Mononuclear cell (primary cell): ENCODE measurements around the gene IL37. TPM values are rescaled to one million over a fixed set of nuclear protein-coding genes. Genes with fewer than 3 reads are reported as not detected.
"Not testable (repeated sequence)": the region's sequence is repeated elsewhere in the genome, so short reads cannot be mapped to it uniquely, and the experiment has no call there.

ENCODE experiments used
- H3K27me3 ChIP-seq: 2 replicates; pipeline ENCODE4 v1.6.0; 2011; ENCODE audit warnings: low read length, control low read depth; ENCODE audit not compliant: insufficient read depth
- H3K4me1 ChIP-seq: 2 replicates; pipeline ENCODE4 v1.5.1; 2011; ENCODE audit warnings: mild to moderate bottlenecking, low read length, control low read depth; ENCODE audit not compliant: insufficient read depth
- H3K4me3 ChIP-seq: 2 replicates; pipeline ENCODE4 v1.5.1; 2011; ENCODE audit warnings: mild to moderate bottlenecking, low read length, moderate library complexity
- H3K9me3 ChIP-seq: 2 replicates; pipeline ENCODE4 v1.5.1; 2011; ENCODE audit warnings: low read depth, mild to moderate bottlenecking, control low read depth, low read length
- total RNA-seq: library from RNA; depleted of rRNA; stranded (reverse); fragments of >200 nt; gene quantifications from one replicate; pipeline ENCODE4 v1.2.3, GENCODE V29; 2012

IL37 gene
- total RNA-seq, 1 donor, result not detected

- Histone ChIP-seq H3K4me1 (no peaks in the 10 kb centered on the region), H3K4me3 (no peak overlapping the region), H3K27me3 (no peaks in the 10 kb centered on the region), H3K9me3 (no peaks in the 10 kb centered on the region)
Observed at GRCh38 chr2:112907001-112907949, 3.7 kb upstream of the IL37 start.

DNA sequence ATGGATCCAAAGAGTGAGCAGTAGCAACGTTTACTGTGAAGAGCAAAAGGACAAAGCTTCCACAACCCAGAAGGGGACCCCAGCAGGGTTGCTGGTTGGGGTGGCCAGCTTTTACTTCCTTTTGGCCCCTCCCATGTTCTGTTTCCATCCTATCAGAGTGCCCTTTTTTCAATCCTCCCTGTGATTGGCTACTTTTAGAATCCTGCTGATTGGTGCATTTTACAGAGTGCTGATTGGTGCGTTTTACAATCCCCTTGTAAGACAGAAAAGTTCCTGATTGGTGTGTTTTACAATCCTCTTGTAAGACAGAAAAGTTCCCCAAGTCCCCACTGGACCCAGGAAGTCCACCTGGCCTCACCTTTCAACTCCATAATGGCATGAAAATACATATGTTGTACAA, 2.4 kb upstream of the IL37 start:
- H3K27me3 ChIP-seq, H3K4me1 ChIP-seq, H3K4me3 ChIP-seq, H3K9me3 ChIP-seq: not testable (repeated sequence)

DNA sequence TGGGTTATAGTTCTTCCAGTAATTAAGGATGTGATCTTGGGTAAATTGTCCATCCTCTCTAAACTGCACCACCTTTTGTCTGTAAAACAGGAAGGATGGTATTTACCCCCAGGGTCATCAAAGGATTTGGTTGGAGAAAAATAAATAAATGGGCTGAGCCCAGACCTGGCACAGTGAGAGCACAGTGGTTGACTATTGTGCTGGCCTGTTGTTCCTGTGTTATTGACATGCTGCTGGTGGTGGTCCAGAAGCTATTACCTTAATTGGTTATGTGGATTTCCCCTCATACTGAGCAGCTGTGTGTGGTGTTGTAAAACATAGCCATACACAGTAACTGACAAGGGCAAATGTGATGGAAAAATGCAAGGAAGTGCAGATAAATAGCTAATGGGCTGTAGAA, 746 bp upstream of the IL37 start:
- Histone ChIP-seq H3K4me1 (no peaks in the 10 kb centered on the region), H3K4me3 (no peak overlapping the region), H3K27me3 (no peaks in the 10 kb centered on the region)

DNA sequence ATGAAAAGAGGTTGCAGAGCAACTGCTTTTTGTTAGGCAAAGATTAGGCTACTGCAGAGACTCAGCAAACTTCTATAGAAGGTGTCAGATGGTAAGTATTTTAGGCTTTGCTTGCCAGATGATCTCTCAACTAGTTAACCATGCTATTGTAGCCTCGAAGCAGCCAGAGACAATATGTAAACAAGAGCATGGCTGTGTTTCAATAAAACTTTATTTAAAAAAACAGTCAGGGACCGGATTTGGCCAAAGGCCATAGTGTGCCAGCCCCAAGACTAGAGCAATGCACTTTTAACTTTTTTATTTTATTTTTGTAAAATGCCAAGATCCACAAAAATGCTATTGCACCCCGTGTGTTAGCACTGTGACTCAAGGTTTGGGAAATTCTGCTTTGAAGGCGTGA, 1.4 kb downstream of the IL37 start:
- no peaks in the 10 kb centered on the region for H3K27me3 ChIP-seq
- no peak overlapping the region for H3K4me3 ChIP-seq
- H3K4me1 ChIP-seq, result no peaks in the 10 kb centered on the region
- no peaks in the 10 kb centered on the region for H3K9me3 ChIP-seq

More for the DNA sequence above, 746 bp upstream of the IL37 start:
- H3K9me3 ChIP-seq, result no peaks in the 10 kb centered on the region

DNA sequence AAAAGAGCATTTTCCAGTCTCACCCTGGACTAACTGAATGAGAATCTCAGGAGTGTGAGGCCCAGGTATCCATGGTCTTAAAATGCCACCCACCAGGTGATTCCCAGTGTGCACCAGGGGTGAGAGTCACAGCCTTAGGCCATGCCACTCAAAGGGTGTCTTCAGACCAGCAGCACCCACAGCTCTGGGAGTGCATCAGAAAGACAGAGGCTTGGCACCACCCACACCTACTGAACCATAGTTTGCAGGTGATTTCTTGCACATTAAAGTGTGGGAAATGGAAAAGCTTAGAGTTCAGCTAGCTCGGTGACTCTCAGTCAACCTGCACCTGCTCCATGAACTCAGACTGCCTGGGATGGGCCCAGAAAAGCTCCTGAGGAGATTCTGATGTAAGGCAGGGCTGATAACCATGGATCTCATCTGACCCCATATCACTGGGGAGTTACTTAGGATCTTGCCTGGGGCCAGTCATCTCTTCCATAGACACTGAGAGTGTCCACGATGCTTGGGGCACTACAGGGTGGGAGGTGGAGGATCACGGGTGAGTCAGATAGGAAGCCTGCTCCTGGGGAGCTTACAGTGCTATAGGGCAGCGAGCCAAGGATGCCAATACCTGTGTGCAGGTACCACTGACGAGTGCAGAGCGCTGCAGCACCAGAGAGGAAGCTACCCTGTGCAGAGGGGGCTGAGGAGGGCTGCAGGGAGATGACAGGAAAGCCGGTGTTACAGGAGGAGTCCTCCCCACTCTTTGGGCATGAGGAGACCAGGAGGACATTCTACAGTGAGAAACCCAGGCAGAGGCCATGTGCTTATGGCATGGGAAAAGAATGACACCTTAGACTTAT, 4.6 kb downstream of the IL37 start:
- H3K27me3 ChIP-seq, result no peaks in the 10 kb centered on the region
- H3K4me3 ChIP-seq, result no peak overlapping the region
- no peaks in the 10 kb centered on the region for H3K9me3 ChIP-seq
- no peaks in the 10 kb centered on the region for H3K4me1 ChIP-seq

DNA sequence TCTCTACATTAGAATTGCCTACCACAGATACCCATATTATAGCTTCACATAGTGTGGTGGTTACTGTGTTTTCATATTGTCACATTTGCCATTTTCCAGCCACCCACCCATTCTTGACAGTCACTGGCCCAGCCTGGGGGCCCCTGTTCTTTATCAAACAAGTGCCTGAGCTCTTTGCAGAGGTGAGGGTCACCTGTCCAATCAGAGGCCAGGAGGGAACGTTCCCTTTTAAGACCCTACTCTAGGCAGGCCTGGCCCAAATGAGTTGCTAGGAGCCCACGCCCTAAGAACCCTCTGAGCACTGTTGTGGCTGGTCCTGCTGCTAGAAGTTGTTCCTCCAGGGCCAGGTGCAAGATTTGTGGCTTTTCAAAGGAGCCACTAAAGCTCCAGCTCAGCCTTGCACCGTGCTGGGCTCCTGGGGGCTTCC, 5.2 kb downstream of the IL37 start:
- Histone ChIP-seq H3K4me1 (no peaks in the 10 kb centered on the region), H3K9me3 (no peaks in the 10 kb centered on the region), H3K27me3 (no peaks in the 10 kb centered on the region), H3K4me3 (no peak overlapping the region)

DNA sequence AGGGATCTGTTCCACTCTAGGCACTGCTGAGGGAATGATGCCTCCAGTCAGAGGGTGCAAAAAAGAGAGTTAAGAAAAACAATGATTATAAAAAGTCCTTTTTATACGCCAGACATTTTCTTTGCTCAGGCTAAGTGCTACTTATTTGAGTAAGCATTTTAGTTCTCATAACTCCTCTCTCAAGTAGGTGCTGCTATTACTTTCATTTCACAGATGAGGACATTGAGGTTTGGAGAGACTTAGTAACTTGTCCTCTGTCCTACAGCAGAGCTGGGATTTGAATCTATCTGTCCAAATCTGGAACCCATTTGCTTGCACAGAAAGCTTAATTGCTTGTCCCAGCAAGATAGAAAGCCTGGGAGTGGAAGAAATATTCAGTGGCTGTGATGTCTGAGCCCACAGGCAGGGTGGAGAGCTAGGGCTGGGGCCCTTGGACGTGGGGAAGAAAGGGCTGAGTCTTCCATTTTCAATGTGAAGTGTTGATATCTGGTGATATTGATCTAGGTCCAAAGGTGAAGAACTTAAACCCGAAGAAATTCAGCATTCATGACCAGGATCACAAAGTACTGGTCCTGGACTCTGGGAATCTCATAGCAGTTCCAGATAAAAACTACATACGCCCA, 5.8 kb downstream of the IL37 start:
- Histone ChIP-seq H3K9me3 (no peaks in the 10 kb centered on the region), H3K4me3 (no peak overlapping the region), H3K27me3 (no peaks in the 10 kb centered on the region), H3K4me1 (no peaks in the 10 kb centered on the region)

DNA sequence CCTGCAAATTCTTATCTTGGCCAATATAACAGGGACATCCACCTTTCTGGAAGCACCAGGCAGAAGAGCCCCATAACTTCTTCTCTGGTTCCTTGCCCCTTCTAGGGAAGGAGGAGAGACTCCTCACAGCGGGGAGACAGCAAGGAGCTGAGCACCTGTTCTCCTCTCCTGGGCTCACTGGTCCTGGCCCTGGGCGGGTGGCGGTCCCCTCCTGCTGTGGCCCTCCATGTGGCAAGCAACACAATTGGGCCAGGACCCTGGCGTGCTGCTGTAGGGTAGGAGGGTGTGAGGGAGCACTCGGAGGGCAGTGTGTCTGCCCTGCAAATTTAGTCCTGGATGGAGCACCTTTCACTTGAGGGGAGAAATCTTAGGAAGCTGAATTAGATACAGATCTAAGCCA, 6.9 kb downstream of the IL37 start:
- Histone ChIP-seq H3K4me3 (no peak overlapping the region), H3K9me3 (no peaks in the 10 kb centered on the region), H3K27me3 (no peaks in the 10 kb centered on the region), H3K4me1 (no peaks in the 10 kb centered on the region)

DNA sequence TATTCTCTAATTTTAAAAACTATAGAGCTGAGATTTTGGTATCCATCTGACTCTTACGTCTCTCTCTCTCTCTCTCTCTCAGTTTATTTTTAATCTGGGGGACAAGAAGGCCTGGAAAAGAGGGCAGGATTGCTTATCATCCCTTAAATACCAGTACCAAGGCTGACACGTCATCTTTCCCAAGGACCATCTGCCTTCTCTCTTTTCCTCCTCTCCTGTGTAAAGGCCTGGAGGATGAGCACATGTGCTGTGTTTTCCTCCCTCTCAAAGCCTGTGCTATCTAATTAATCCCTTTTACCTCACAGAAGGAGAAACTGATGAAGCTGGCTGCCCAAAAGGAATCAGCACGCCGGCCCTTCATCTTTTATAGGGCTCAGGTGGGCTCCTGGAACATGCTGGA, 7.3 kb downstream of the IL37 start:
- Histone ChIP-seq H3K4me3 (no peak overlapping the region), H3K4me1 (no peaks in the 10 kb centered on the region)

DNA sequence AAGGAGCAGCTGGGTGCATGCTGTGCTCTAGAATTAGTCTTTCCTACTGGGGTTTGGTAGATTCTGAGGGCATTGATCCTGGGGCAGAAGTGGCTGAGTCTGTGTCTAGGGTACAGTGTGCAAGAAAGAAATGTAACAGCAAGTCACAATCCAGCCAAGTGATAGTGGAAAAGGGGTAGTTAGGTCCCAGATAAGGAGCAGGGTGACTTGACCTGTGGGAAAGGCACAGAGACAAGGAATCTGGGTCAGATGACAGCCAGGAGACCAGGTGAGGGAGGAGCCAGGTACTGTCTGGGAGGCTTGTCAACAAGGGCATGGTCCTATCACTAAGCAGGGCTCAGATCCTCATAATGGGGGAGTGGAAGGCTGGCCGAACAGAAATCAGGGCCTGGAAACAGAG, 8.1 kb downstream of the IL37 start:
- no peaks in the 10 kb centered on the region for H3K9me3 ChIP-seq
- H3K4me3 ChIP-seq, result no peak overlapping the region
- H3K4me1 ChIP-seq, result no peaks in the 10 kb centered on the region
- no peaks in the 10 kb centered on the region for H3K27me3 ChIP-seq

More for the DNA sequence above, 7.3 kb downstream of the IL37 start:
- Histone ChIP-seq H3K9me3 (no peaks in the 10 kb centered on the region), H3K27me3 (no peaks in the 10 kb centered on the region)

- H3K9me3 ChIP-seq, result no peaks in the 10 kb centered on the region
- no peaks in the 10 kb centered on the region for H3K27me3 ChIP-seq
- H3K4me1 ChIP-seq, result no peaks in the 10 kb centered on the region
- no peak overlapping the region for H3K4me3 ChIP-seq
Observed at GRCh38 chr2:112920923-112921532, 10.1 kb downstream of the IL37 start.

DNA sequence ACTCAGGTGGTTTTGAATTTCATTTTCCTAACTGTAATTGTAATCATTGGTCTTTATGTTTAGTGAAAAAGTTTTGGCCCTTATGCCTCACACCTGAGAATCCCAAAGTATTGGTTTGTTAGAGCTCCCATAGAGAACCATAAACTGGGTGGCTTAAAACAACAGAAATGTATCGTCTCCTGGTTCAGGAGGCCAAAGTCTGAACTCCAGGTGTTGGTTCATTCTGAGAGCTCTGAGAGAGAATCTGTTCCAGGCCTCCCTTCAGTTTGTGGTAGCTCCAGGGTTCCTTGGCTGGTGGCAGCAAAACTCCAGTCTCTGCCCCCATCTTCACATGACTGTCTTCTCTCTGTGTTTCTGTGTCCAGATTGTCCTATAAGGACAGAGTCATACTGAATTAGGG, 11.0 kb downstream of the IL37 start:
- H3K9me3 ChIP-seq, result no peaks in the 10 kb centered on the region
- no peaks in the 10 kb centered on the region for H3K27me3 ChIP-seq
- H3K4me3 ChIP-seq, result no peak overlapping the region
- no peaks in the 10 kb centered on the region for H3K4me1 ChIP-seq

DNA sequence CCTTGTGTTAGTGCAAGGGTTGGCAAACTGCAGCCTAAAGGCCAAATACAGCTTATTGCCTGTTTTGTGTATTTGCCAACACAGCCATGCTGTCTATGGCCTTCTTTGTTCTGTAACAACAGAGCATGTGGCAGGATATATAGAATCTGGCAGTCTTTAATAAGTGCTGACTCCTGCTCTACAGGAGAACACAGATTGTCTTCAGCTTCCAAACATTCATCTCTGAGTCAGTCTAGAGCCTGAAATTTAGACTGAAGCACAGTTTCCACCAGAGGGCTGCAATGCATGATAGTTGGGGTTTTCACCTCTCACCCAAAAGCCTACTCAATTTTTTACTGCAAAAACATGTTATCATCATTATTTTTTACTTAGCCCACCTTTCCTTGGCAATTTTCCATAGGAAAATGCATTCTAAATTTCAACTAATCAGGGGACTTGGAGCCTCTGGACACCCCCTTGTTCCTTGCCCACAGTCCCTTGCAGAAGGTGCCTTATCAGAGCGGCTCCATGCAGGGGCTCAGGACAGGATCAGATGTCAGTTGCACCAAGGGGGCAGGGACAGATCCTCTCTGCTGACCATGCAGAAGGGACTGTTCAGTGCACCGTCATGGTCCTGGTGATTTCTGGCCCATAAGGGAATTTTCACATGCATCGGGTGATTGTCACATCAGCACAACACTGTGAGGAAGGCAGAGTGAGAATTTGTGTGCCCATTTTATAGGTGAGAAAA, 12.4 kb downstream of the IL37 start:
- H3K9me3 ChIP-seq, result no peaks in the 10 kb centered on the region
- H3K4me3 ChIP-seq, result no peak overlapping the region
- no peaks in the 10 kb centered on the region for H3K27me3 ChIP-seq
- no peaks in the 10 kb centered on the region for H3K4me1 ChIP-seq

DNA sequence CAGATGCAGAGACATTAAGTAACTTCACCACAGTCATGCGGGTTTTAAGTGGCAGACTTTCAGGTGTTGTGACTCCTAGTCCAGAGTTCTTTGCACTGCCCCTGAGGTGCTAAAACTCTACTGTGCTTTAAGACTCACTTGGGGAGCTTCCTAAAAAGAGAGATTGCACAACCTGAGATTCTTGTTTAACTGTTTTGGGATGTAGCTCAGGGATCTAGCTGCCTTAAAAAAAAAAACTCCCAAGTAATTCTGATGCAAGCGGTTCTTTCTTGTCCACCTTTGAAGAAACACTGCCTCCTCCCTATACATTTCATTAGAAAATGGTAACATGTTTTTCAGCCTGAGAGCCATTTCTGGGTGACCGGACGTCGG, 13.0 kb downstream of the IL37 start:
- no peaks in the 10 kb centered on the region for H3K27me3 ChIP-seq
- H3K4me1 ChIP-seq, result no peaks in the 10 kb centered on the region
- H3K4me3 ChIP-seq, result no peak overlapping the region
- H3K9me3 ChIP-seq, result no peaks in the 10 kb centered on the region
